CD4-positive, alpha-beta T cell treated with Interleukin-2 at 100 ng/mL for 4 hours (primary cell): ENCODE measurements around the gene TBC1D22B.
"Not testable (repeated sequence)": the region's sequence is repeated elsewhere in the genome, so short reads cannot be mapped to it uniquely, and the experiment has no call there.

Experiments used
- DNase-seq: peaks from one replicate; pipeline ENCODE4 v3.0.0-alpha.2; 2020; ENCODE audit warnings: low spot score

The TBC1D22B gene

GRCh38 chr6:37321516-37322415 is 64.2 kb downstream of the TBC1D22B start:
- no peak for DNase-seq

GRCh38 chr6:37323580-37323979 is 66.0 kb downstream of the TBC1D22B start:
- DNase-seq, result no peak

GRCh38 chr6:37324131-37325033 is 66.8 kb downstream of the TBC1D22B start:
- DNase-seq, result peak; percentile 41

- DNase-seq, result not testable (repeated sequence)
Measured at GRCh38 chr6:37330345-37330744, 72.8 kb downstream of the TBC1D22B start.

DNA sequence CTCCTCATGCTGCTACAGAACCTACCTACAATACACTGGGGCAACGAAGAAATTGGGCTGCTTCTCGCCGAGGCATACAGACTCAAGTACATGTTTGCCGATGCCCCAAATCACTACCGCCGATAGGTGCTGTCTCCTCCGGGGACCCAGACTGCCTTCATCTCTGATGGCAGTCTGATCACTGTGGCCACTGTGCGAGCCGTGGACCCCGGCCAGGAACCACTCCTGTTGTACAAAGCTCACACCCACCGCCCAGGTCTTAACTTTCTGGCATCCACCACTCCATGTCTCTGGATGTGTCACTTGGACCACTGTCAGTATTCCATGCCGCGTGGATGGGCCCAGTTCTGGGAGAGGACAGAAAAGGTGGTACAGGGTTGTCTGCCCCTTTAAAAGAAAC is 73.5 kb downstream of the TBC1D22B start:
- DNase-seq, result no peak

GRCh38 chr6:37332894-37333293 is 75.3 kb downstream of the TBC1D22B start:
- DNase-seq, result no peak

GRCh38 chr6:37334047-37334446 is 76.5 kb downstream of the TBC1D22B start:
- DNase-seq, result no peak

GRCh38 chr6:37338317-37338716 is 80.7 kb downstream of the TBC1D22B start:
- DNase-seq, result not testable (repeated sequence)

GRCh38 chr6:37338745-37339255 is 81.2 kb downstream of the TBC1D22B start:
- DNase-seq, result no peak

DNA sequence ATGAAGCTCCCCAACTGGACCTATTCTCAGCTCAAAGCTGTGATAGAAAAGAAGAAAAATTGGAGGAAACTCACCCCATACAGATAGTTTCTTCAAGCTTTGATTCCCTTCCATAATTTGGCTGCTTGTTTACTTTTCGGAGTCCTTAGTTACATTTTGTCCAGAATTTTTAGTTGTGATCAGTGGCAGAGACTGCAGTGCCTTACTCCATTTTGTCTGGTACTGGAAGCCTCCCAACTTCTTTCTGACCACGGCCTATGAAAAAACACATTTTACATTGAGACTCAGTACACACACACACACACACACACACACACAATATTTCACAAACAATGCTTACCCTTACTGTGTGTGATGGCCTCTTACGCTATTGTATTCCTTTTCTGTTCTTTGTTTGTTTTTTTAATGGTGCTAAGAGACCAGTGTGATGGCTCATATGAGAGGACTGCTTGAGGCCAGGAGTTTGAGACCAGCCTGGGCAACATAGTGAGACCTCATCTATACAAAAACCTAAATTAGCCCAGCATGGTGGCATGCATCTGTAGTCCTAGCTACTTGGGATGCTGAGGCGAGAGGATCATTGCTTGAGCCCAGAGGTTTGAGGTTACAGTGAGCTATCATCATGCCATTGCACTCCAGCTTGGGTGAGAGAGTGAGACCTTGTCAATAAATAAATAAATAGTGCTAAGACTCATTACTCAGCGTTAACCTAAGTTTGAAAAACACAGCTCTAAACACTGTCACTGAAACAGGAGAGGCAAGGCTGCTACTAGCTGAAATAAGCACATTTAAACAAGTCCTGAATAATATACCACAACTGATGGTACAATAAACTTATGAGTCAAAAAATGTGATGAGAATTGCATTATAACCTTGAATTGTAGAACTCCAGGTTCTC is 82.4 kb downstream of the TBC1D22B start:
- no peak for DNase-seq

- DNase-seq, result no peak
Measured at GRCh38 chr6:37340639-37340943, 83.0 kb downstream of the TBC1D22B start.

- DNase-seq, result no peak
Measured at GRCh38 chr6:37343248-37343647, 85.7 kb downstream of the TBC1D22B start.

GRCh38 chr6:37344308-37344707 is 86.7 kb downstream of the TBC1D22B start:
- no peak for DNase-seq

- DNase-seq, result not testable (repeated sequence)
Measured at GRCh38 chr6:37345804-37346203, 88.2 kb downstream of the TBC1D22B start.

DNA sequence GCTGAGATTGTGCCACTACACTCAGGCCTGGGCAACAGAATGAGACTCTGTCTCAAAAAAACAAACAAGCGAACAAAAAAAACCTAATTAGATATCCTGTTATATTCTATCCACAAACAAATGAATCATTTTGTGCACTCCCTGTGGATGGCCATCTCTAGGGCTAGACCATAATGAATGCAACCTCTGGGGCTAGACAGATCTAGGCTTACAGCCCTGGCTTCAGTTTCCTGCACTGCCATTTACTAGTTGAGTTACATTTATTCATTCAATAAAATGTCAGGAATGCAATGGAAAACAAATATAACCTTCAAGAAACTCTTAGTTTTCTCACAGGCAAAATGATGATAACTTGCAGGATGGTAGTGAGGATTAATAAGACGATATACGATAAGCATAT is 89.6 kb downstream of the TBC1D22B start:
- DNase-seq, result no peak

DNA sequence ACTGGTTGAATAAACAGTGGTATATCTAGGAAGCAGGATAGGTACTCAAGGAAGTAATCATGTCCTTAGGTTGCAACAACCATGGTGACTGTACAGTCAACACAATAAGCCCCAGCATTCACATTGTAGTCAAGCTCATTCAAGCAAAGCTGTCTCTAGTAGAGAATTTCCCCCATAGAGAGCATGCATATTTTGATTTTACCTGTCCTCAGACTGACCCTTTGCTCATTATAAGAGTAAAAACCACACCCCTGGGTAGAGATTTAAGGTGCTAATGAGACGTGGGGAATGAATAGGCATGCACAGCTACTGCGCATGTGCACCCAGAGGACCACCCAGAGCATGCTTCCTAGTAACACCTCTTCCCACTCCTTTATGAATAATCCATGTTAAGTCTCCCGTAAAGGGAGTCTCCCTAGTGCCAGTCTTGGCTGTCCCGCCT is 90.1 kb downstream of the TBC1D22B start:
- no peak for DNase-seq

DNA sequence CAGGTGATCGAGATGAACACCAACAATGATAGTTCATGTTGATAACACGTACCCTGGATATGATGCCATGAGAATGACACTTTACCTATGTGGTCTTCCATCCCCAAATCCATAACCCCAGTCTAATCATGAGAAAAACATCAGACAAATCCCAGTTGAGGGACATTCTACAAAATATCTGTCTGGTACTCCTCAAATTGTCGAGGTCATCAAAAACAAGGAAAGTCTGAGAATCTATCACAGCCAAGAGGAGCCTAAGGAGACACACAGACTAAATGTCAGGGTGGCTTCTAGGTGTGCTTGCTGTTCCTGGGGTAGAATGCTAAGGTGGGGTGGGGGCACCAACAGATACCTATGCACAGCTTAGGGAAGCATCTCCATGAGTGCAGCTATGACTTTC is 93.5 kb downstream of the TBC1D22B start:
- DNase-seq, result no peak

GRCh38 chr6:37352384-37352783 is 94.8 kb downstream of the TBC1D22B start:
- no peak for DNase-seq

DNA sequence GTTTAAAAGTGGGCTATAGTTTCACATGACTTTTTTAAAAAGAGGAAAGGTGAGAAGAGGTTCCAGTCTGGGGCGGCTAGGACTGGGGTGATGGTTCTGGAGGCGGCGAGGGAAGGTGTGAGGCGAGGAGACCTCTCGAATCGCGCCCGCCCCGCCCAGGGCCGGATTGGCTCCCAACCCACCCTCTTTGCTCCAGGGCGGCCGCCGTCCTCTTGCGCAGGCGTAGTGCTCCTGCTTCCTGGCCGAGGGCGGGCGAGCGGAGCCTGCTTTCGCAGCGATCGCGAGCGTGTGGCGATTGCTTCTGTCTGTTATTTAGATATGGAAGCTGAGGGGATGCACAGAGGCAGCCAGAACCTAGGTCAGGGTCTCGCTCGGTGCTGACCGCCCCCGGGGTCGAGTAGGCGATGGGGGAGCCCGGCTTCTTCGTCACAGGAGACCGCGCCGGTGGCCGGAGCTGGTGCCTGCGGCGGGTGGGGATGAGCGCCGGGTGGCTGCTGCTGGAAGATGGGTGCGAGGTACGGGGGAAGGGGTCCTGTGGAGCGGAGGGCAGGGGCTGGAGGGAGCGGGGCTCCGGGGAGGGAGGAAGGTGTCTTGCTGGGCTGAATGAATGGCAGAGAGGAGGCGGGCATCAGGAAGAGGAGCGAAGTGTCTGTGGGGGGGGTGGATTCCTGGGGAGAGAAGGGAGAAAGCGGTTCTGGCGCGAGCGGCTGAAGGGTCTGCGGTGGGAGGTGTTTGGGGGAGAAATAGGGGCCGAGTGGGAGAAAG is 96.4 kb downstream of the TBC1D22B start, which contains the start of gene RNF8:
Gene RNF8, plus strand, starts transcription at position 223 of the 765 bp plus-strand sequence. Its CDS starts 182 bp downstream, at position 405.
- DNase-seq, result peak; percentile 90

DNA sequence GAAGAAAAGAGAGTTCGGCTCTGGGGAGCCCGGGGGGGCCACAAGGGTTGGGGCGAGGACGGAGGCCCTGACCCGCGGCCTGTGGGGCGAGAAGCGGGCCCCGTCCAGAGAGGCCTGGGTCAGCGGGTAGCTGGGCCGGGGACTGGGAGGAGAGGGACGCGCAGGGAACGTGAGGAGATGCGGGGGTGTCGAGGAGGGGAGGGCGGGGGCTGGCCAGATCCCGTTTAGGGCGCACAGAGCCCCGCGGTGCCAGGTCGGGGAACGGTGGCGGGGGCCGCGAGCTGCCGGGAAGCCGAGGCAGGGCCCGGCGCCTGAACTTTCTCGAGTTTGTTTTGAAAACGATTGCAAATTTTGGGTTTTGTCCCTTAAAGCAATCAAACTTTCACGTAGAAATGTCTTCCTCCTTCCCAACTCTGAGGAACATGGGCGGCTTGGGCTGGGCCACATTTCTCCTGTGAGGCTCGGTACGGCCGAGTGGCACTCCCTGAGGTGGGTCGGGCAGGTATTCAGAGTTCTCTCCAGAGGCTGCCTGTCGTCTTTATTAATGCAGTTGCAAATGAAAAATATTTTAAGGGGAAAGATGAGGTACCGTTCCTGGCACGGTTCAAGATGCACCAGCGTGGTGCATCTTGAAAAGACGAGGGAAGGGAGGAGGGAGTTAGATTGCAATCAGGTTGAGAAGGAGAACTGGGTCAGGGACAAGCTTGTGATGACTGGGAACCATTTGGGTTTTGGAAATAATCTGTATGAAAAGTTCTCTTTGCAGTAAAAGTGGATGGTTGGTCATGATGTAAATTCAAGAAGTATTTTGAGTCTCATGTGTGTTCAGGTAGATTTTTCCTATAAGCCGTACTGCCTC is 97.2 kb downstream of the TBC1D22B start:
- no peak for DNase-seq
